WTC11 (cell line): ENCODE results near the gene ARAP2.

Source experiments
- FOXP1 ChIP-seq: sonication (generic); formaldehyde crosslinking; IDR thresholded peaks from 2 replicates; pipeline ENCODE4 v1.8.0; 2022; ENCODE audit warnings: missing genetic modification reagents, mild to moderate bottlenecking, moderate library complexity, borderline replicate concordance
- TF ChIP-seq, protein P1 (sequence below): sonication (generic); formaldehyde crosslinking; IDR thresholded peaks from 2 replicates; pipeline ENCODE4 v1.8.1; 2022; ENCODE audit warnings: missing genetic modification reagents, borderline replicate concordance

DNA sequence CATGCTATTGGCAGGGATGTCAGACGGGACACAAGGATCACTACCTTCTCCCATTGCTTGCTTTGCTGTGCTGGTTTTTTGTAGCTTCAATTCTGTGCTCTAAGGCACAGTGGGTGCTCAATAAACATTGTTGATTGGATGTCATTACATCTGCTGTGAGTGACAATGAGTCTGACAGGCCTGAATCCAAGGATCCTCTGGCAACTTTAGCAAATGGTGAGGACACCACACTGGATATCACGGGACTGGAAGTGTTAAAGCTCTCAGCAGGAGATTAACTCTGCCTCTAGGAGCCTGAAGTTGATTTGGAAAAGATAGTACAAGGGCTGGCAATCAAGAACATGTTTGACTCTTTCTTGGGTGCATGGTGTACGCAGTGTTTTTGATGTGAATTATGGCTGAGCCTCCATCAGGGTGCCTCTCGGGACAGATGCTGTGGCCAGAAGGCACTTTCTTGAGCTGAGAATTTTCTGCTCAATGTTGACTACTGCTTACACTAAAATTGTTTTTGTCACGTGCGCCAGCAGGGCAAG is 217.9 kb downstream of the ARAP2 start:
- TF ChIP-seq FOXP1 (CRISPR knock-in tag): no peak
- TF ChIP-seq, protein P1, sequence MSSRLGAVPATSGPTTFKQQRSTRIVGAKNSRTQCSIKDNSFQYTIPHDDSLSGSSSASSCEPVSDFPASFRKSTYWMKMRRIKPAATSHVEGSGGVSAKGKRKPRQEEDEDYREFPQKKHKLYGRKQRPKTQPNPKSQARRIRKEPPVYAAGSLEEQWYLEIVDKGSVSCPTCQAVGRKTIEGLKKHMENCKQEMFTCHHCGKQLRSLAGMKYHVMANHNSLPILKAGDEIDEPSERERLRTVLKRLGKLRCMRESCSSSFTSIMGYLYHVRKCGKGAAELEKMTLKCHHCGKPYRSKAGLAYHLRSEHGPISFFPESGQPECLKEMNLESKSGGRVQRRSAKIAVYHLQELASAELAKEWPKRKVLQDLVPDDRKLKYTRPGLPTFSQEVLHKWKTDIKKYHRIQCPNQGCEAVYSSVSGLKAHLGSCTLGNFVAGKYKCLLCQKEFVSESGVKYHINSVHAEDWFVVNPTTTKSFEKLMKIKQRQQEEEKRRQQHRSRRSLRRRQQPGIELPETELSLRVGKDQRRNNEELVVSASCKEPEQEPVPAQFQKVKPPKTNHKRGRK (CRISPR knock-in tag): no peak
